Suppressor macrophage (primary cell): ENCODE data around the gene DYNC2H1.
"Not testable (repeated sequence)": the region's sequence is repeated elsewhere in the genome, so short reads cannot be mapped to it uniquely, and the experiment has no call there.

Experiments
- DNase-seq, 4 experiments: peaks; one replicate each; pipeline ENCODE4 v3.0.0-alpha.2; 2020 to 2022

Gene DYNC2H1

GRCh38 chr11:103294516-103294915 is 185.3 kb downstream of the DYNC2H1 start:
- DNase-seq, result no peak

GRCh38 chr11:103295704-103296103 is 186.5 kb downstream of the DYNC2H1 start:
- DNase-seq, result no peak

GRCh38 chr11:103297900-103298299 is 188.7 kb downstream of the DYNC2H1 start:
- DNase-seq, result no peak

DNA sequence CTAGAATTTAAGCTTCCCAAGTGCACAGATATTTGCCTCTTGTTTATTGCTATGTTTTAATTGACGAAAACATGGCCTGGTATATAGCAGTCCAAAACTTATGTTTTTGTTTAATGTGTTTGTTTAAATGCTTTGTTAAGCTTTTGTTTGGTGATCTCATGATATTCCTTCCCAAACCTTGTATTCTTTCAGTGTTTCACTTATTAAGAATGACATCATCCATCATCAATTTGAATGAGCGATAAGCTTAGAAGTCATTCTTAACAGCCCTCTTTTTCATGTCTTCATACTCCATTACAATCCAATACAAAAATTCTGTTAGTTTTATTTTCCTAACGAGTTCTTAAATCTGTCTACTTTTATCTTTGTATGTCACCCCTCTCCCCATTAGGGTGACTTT is 206.0 kb downstream of the DYNC2H1 start:
- no peak for DNase-seq

DNA sequence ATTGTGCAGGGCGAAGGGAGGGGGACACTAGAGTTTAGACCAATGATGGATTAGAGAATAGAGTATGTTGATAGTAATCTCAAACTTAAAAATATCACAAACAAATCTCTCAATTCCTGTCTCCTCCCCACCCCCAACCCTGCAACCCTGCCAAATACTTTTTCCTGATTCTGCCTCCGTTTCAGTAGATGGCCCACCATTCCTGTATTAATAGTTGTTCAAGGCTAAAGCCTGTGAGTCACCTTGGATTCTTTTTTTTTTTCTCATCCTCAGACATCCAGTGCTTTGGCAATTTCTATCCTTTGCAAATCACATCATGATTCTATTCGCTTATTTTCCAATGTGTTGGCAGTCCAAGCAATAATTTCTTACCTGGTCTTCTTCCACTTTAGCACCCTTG is 207.9 kb downstream of the DYNC2H1 start:
- no peak for DNase-seq

- peak in 1 of 4 experiments; percentile 2 for DNase-seq
These were observed 213.6 kb downstream of the DYNC2H1 start for GRCh38 chr11:103322821-103323220.

DNA sequence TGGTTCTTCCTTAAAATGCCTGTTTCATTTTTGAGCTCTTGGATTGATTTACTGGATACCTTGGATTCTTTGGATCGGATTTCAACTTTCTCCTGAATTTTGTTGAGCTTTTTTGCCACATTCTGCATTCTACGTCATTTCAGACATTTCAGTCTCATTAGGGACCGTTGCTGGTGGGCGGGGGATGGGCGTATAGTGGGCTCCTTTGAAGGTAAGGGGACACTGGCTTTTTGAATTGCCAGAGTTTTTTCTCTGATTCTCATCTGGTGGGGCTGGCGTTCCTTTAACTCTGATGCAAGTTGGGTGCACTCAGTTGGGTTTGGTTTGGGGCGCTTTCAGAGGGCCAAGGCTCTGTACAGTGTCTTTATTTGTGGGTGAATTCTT is 216.5 kb downstream of the DYNC2H1 start:
- DNase-seq, result no peak

GRCh38 chr11:103326070-103326794 is 217.0 kb downstream of the DYNC2H1 start:
- DNase-seq, result peak; percentile 72 to 81 (median 80)

DNA sequence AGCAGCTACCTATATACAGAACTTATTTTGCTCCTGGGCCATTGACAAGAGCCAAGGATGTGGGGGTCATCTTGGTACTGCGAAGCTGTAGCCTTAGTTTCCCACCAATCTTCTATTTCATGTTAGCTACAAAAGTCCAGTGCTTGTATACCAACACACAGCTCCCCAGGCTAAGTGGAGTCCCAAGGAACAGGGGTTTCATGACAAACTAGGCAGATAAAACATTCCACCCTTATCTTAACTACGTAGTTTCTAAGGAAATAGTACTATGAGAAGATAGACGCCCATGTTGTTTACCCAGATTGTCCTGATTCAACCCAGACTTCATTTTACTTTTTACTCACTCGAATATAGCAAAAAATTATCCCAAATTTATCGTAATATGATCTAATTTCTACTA is 218.5 kb downstream of the DYNC2H1 start:
- no peak for DNase-seq

GRCh38 chr11:103332409-103332808 is 223.2 kb downstream of the DYNC2H1 start:
- no peak for DNase-seq

DNA sequence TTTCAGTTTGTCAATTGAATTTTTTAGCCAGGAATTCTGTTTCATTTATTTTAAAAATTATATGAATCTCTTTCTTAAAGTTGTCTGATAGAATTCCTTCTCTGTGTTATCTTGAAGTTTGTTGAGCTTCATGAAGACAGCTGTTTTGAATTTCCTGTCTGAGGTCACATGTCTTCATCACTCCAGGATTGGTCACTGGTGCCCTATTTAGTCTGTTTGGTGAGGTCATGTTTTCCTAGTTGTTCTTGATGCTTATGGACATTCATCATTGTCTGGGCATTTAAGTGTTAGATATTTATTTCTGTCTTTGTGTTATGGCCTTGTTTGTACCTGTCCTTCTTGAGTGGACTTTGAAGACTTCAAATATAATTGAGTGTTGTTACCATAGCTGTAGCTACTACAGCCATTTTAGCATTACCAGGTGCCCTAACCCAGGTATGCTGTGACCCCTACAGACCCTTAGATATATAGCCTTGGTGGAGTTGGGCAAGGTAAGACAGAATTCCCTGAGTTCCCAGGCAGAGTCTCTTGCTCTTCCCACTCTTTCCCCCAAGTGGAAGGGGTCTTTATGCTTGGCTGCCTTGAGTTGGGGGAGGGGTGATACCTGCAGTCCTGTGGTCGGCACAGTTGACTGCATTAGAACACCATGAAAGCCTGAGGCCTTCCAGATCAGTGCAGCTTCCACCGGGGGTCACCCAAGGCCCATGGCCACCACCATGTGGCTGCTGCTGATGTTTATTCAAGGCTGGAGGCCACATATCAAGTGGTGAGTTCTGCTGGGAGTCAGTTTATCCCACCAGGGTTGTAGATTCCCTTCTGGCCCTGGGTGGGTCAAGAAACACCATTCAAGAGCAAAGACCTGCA is 229.6 kb downstream of the DYNC2H1 start:
- DNase-seq, result no peak

- DNase-seq, result no peak
These were observed 230.2 kb downstream of the DYNC2H1 start for GRCh38 chr11:103339485-103339857.

DNA sequence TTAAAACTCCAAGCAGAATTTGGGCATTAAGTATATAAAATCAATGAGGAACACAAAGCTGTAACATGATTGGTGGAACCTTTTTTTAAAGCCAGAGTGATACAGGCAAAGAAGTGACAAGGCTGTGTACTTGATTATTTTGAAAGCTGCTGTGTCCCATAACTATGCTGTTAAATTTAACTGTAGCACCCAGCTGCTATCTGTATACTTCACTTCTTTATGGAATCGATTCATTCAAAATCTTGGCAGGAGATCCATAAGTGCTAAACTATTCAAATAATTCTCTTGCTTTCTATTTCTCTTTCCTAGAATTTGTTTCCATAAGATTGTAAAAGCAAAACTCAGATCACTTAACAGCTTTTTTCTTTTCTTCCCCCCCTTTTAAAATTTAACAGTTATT is 231.7 kb downstream of the DYNC2H1 start:
- DNase-seq, result no peak

GRCh38 chr11:103344886-103345285 is 235.7 kb downstream of the DYNC2H1 start:
- DNase-seq, result no peak

DNA sequence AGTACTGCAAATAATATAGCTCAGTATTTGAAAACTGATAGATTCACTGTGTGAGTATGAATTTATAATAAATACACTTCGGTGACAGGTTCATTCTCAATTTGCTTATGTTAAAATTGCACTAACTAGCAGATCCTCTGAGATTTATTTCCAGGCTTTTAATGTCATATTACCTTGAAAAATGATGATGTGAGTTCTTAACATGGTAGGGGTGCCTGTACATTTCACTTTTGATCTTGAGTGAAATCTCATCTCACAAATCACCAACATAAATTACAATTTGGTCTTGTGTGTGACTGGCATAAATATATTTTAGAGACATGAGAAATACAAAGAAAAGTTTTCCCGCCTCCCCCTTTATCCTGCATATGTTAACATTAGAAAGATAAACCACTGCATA is 240.4 kb downstream of the DYNC2H1 start:
- no peak for DNase-seq

DNA sequence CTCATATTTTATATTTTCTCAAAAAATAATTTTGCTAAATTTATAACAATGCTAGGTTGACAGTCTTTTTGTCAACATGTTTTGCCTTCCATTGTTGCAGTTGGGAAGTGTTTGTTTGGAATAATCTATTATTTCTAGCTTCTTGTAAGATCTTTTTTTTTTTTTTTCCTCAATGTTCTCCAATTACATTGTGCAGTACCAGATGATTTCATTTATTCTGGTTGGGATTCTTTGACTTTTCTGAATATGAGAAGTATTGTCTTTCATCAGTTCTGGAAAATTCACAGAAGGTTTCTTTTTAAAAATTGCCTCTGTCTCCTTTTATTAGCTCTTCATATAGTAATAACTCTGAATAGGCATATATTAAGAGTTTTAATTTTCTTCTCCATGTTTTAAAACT is 245.4 kb downstream of the DYNC2H1 start:
- no peak for DNase-seq

DNA sequence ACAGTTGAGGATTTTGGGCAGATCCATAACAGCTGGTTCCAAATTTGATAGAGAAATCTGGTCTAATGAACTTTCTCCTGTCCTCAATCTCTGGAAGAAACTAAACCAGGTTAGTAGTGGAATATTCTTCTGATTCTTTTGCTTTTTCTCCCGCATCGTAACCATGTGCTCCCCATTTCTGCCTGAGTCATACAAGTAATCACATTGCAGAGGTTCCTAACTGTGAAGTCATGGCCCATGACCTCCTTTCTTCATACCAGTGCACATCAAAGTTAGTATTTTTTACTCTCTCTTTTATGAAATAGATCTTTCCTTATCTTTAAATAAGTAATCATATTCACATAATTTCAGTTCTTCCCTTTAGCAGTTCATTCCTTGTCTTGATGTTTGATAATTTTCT is 249.0 kb downstream of the DYNC2H1 start:
- DNase-seq, result no peak

- DNase-seq, result no peak
These were observed 250.0 kb downstream of the DYNC2H1 start for GRCh38 chr11:103359216-103359615.

GRCh38 chr11:103364687-103365086 is 255.5 kb downstream of the DYNC2H1 start:
- no peak for DNase-seq

DNA sequence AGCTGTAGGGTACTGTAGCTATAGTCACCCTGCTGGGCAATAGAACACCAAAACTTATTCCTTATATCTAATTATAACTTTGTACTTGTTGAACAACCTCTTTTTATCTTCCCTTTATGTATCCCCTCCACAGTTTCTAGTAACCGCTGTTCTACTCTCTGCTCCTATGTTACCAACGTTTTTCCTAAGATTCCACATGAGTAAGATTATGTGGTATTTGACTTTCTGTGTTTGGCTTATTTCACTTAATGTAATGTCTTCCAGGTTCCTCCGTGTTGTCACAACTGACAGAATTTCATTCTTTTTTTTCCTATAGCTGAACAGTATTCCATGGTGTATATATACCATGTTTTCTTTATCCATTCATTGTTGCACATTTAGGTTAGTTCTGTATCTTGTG is 258.4 kb downstream of the DYNC2H1 start:
- no peak for DNase-seq

- no peak for DNase-seq
These were observed 258.9 kb downstream of the DYNC2H1 start for GRCh38 chr11:103368145-103368544.

GRCh38 chr11:103370076-103370475 is 260.9 kb downstream of the DYNC2H1 start:
- DNase-seq, result peak in 3 of 4 experiments; percentile 10 to 30 (median 11)

- DNase-seq, result no peak
These were observed 263.7 kb downstream of the DYNC2H1 start for GRCh38 chr11:103372906-103373305.

- not testable (repeated sequence) for DNase-seq
These were observed 265.0 kb downstream of the DYNC2H1 start for GRCh38 chr11:103374227-103374626.
